NT2/D1 (cell line): Measurements from ENCODE around the gene TBC1D23.
"Not testable (repeated sequence)": the region's sequence is repeated elsewhere in the genome, so short reads cannot be mapped to it uniquely, and the experiment has no call there.

Source experiments
- DNase-seq: peaks from one replicate; pipeline ENCODE4 v3.0.0-alpha.2; 2011; ENCODE audit warnings: low read depth, low spot score
- H3K27me3 ChIP-seq: 2 replicates; pipeline ENCODE4 v1.6.0; 2011; ENCODE audit warnings: mild to moderate bottlenecking; ENCODE audit not compliant: insufficient read length, insufficient read depth
- H3K36me3 ChIP-seq: 2 replicates; pipeline ENCODE4 v1.6.1; 2011; ENCODE audit warnings: mild to moderate bottlenecking, low read length, mixed read lengths; ENCODE audit not compliant: insufficient read depth, insufficient read length
- H3K4me1 ChIP-seq: 2 replicates; pipeline ENCODE4 v1.5.1; 2011; ENCODE audit not compliant: insufficient read depth, insufficient read length
- H3K4me3 ChIP-seq: 2 replicates; pipeline ENCODE4 v1.5.1; 2011; ENCODE audit warnings: low read depth; ENCODE audit not compliant: insufficient read length
- H3K9ac ChIP-seq: 2 replicates; pipeline ENCODE4 v1.6.0; 2011; ENCODE audit warnings: low read depth; ENCODE audit not compliant: insufficient read length
- H3K9me3 ChIP-seq: 2 replicates; pipeline ENCODE4 v1.5.1; 2011; ENCODE audit warnings: mild to moderate bottlenecking, low read length; ENCODE audit not compliant: insufficient read depth
- SUZ12 ChIP-seq: IDR thresholded peaks from 2 replicates; pipeline ENCODE4 v1.6.1; 2011; ENCODE audit not compliant: insufficient read length, insufficient read depth; ENCODE audit errors: extremely low read depth
- YY1 ChIP-seq: IDR thresholded peaks from 2 replicates; pipeline ENCODE4 v1.6.1; 2011; ENCODE audit not compliant: insufficient read length, insufficient read depth
- ZNF274 ChIP-seq: IDR thresholded peaks from 2 replicates; pipeline ENCODE4 v1.6.1; 2011; ENCODE audit warnings: mild to moderate bottlenecking, low read depth, low read length

Gene TBC1D23

DNA sequence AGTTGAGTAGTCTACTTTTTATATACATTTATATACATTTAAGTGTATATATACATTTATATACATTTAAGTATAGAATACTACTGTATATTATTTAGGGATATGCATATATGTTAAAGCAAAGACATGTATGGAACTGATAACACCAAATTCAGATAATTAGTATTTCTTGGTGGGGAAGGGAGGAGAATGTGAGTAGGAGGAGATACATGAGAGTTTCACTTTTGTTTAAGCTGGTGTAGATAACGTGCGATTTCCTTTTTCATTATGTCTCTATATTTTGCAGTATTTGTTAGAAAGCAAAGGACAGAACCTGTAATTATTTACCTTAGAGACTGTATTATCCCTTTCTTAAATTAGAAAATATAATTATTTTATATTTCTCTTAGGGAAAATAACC is 57.1 kb downstream of the TBC1D23 start:
- no peak for DNase-seq
- TF ChIP-seq ZNF274, result no peak
- no peaks in the 10 kb centered on the region for H3K27me3 ChIP-seq
- no peak overlapping the region for H3K9ac ChIP-seq
- H3K9me3 ChIP-seq, result no peaks in the 10 kb centered on the region
- no peak overlapping the region for H3K4me3 ChIP-seq
- H3K4me1 ChIP-seq, result no peaks in the 10 kb centered on the region
- peaks cover 34% of the 10 kb centered on the region for H3K36me3 ChIP-seq

DNA sequence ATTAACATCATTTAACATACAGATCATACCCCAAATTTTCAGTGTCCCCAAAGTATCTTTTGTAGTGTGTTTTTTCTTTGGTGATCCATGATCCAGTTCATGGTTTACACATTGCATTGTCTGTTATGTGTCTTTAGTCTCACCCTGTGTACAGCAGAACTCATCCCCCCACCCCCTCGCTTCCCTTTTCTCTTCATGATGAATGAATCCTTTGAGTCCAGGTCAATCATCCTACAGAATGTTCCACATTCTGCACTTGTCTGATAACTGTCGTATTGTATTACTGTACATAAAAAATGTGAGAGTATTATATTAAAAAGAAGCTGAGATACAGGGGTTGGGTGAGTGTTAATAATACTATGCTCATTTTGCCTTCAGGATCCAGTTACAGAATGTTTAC is 59.2 kb downstream of the TBC1D23 start:
- TF ChIP-seq ZNF274 (no peak), SUZ12 (no peak), YY1 (no peak)
- Histone ChIP-seq H3K27me3 (no peaks in the 10 kb centered on the region), H3K36me3 (peaks cover 31% of the 10 kb centered on the region), H3K4me3 (no peak overlapping the region), H3K4me1 (no peaks in the 10 kb centered on the region), H3K9ac (no peak overlapping the region), H3K9me3 (no peaks in the 10 kb centered on the region)
- DNase-seq, result no peak

DNA sequence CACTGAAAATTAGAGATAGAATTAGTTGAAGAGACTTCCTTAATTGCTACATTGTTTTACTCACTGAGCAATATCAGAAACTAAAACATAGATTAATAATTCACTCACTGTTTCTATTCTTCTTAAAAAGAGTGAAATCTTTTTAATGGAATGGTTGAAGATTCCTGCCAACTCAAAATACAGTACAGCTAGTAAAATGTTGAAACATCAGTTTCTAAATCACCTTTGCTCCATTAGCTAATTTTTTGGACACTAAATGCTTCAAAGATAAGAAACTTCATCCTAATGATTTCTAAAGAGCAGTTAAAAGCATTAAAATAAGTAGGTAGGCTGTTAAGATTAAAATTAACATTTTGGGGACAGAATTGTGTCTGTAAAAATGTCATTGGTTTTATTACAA is 63.3 kb downstream of the TBC1D23 start:
- peaks cover 19% of the 10 kb centered on the region for H3K36me3 ChIP-seq
- H3K4me3 ChIP-seq, result no peak overlapping the region
- no peaks in the 10 kb centered on the region for H3K4me1 ChIP-seq
- no peak overlapping the region for H3K9ac ChIP-seq
- no peak for TF ChIP-seq SUZ12
- TF ChIP-seq ZNF274, result no peak
- TF ChIP-seq YY1, result no peak
- H3K9me3 ChIP-seq, result no peaks in the 10 kb centered on the region; the same call in 1 of the 2 replicates
- DNase-seq, result no peak
- no peaks in the 10 kb centered on the region for H3K27me3 ChIP-seq

DNA sequence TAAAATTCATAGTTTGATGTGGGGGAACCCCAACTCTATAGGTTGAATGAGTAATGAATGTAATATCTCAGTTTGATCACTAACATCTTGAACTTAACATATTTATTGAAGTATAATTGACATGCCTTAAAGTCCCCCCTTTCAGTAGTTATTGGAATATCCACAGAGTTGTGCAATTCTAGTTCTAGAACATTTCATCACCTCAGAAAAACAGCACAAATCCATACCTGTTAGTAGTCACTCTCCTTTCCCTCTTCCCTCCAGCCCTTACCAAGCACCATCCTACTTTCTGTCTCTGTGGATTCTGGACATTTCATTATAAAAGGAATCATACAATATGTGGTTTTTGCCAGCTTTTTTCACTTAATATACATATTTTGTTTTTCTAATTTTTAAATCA is 65.0 kb downstream of the TBC1D23 start:
- Histone ChIP-seq H3K36me3 (peaks cover 6% of the 10 kb centered on the region), H3K4me3 (no peak overlapping the region), H3K27me3 (no peaks in the 10 kb centered on the region), H3K9me3 (no peaks in the 10 kb centered on the region; the same call in 1 of the 2 replicates), H3K9ac (no peak overlapping the region), H3K4me1 (peaks cover under 1% of the 10 kb centered on the region)
- TF ChIP-seq SUZ12 (no peak), ZNF274 (no peak), YY1 (no peak)
- no peak for DNase-seq

DNA sequence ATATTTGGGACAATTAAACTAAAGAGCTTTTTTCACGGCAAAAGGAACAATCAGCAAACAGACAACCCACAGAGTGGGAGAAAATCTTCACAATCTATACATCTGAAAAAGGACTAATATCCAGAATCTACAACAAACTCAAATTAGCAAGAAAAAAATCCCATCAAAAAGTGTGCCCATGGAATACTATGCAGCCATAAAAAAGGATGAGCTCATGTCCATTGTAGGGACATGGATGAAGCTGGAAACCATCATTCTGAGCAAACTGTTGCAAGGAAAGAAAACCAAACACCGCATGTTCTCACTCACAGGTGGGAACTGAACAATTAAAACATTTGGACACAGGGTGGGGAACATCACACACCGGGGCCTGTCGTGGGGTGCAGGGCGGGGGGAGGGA is 66.6 kb downstream of the TBC1D23 start:
- not testable (repeated sequence) for H3K27me3 ChIP-seq, H3K4me1 ChIP-seq

DNA sequence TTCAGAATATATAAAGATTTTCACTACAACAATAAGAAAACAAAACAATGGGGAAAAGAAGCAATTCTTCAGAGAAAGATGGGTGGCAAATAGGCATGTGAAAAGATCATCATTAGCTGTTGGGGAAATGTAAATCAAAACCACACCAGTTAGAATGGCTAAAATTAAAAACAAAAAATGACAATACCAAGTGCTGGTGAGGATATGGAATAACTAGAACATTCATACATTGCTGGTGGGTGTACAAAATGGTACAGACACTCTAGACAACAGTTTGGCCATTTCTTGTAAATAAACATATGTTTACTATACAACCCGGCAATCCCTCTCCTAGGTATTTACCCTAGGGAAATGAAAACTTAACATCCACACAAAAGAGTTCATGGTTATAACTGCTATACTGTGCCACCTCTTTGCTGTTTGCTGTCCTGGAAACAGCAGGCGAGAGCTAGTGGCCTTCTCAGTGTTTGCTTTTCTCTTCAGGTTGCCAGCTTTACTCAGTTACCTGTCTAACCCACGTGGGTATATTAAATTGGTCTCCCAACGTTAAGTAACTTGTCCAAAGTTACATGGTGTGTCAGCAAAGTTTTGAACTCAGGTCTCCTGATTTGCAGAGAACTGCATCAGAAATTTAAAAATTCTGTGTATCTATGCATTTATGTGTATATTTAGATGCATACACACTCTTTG is 69.2 kb downstream of the TBC1D23 start:
- TF ChIP-seq SUZ12 (no peak), YY1 (no peak), ZNF274 (no peak)
- H3K4me1 ChIP-seq, result peaks cover 4% of the 10 kb centered on the region
- H3K9me3 ChIP-seq, result no peaks in the 10 kb centered on the region; the same call in 1 of the 2 replicates
- peaks cover 18% of the 10 kb centered on the region for H3K27me3 ChIP-seq
- no peak overlapping the region for H3K4me3 ChIP-seq
- no peak for DNase-seq
- H3K9ac ChIP-seq, result no peak overlapping the region
- no peaks in the 10 kb centered on the region for H3K36me3 ChIP-seq

More for the DNA sequence above, 66.6 kb downstream of the TBC1D23 start:
- H3K36me3 ChIP-seq, H3K4me3 ChIP-seq, H3K9me3 ChIP-seq, H3K9ac ChIP-seq, DNase-seq: not testable (repeated sequence)

DNA sequence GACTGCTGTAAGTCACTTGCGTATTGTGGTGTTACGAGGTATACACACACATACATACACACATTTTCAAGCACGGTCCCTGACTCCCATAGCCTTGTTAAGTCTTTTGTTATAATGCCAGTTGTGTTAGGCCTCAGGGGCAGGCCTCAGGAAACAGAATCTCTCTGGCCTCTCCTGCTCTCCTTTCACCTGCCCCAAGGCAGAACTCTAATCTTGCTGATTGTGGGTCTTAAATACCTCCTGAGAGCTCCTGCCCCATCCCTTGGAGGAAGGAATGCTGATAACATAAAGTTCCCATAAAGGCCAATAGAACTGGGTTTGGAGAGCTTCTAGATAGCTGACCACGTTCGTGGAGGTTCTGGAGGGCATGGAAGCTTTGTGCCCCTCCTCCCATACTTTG is 69.9 kb downstream of the TBC1D23 start:
- peaks cover 18% of the 10 kb centered on the region for H3K27me3 ChIP-seq

DNA sequence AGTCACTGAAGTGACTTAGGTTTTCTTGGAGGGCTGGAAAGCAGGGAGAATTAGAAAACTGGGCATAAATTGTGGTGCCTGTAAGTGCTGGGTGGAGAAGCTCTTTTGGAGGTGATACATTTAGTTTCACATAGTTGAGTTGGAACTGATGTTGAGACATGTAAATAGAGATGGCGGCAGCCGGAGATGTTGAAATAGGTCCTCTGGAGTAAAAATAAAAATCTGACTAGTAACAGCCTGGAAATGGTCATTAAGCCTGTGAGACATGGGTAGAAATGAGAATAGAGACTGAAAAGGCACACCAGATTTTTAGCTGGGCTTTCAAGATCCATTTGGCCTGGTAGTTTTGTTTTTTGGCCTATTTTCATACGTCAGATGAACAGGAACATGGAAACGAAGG is 70.9 kb downstream of the TBC1D23 start:
- TF ChIP-seq ZNF274 (no peak), SUZ12 (no peak), YY1 (no peak)
- DNase-seq, result no peak
- H3K4me3 ChIP-seq, result no peak overlapping the region
- H3K36me3 ChIP-seq, result no peaks in the 10 kb centered on the region
- peaks cover 6% of the 10 kb centered on the region for H3K4me1 ChIP-seq
- peaks cover 18% of the 10 kb centered on the region for H3K27me3 ChIP-seq
- H3K9me3 ChIP-seq, result no peaks in the 10 kb centered on the region; the same call in 1 of the 2 replicates
- H3K9ac ChIP-seq, result no peak overlapping the region

More for the DNA sequence above, 69.9 kb downstream of the TBC1D23 start:
- Histone ChIP-seq H3K36me3 (no peaks in the 10 kb centered on the region), H3K9me3 (no peaks in the 10 kb centered on the region; the same call in 1 of the 2 replicates), H3K4me3 (no peak overlapping the region), H3K9ac (no peak overlapping the region), H3K4me1 (peaks cover 6% of the 10 kb centered on the region)
- no peak for DNase-seq
- TF ChIP-seq YY1 (no peak), ZNF274 (no peak), SUZ12 (no peak)
